NOMO-1 treated with dmso at 0.1 percent for 144 hours (cell line): ENCODE results near the gene CKM.
"Not testable (repeated sequence)": the region's sequence is repeated elsewhere in the genome, so short reads cannot be mapped to it uniquely, and the experiment has no call there.

Experiments used
- DNase-seq: peaks from one replicate; lab custom pipeline; 2025; ENCODE audit not compliant: unreplicated experiment; lab: John Stamatoyannopoulos, UW

CKM gene

DNA sequence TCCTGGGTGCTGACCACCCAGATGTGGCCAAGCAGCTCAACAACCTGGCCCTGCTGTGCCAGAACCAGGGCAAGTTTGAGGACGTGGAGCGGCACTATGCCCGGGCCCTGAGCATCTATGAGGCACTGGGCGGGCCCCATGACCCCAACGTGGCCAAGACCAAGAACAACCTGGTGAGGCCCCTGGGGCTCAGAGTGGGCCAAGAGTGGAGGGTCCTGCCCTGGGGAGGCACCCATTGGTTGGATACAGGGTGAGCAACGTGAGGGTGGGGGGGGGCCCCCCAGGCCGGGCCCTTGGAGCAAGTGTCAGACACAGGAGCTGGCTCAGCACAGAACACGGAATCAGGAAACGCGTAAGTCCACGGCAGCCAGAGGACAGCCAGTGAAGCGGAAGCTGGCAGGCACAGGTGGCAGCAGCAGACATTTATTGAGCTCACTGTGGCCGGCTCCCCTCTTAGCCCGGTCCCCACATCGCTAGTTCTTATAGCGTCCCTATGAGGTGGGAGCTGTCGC is 26.8 kb upstream of the CKM start:
- DNase-seq, result no peak

DNA sequence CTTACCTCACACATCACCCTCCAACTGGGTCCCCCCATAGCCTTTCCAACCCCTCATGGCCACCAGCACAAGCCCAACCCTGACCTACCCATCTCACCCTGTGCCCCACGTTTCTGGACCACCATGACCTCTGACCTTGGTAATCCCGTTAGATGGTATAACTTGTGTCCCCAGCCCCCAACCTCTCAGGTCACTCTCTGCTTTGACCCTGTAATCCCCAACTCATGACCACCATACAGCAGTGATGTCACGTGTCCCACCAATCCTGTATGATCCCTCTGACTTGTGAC is 26.4 kb upstream of the CKM start:
- no peak for DNase-seq

- DNase-seq, result no peak
Measured at GRCh38 chr19:45348367-45349125, 25.9 kb upstream of the CKM start.

DNA sequence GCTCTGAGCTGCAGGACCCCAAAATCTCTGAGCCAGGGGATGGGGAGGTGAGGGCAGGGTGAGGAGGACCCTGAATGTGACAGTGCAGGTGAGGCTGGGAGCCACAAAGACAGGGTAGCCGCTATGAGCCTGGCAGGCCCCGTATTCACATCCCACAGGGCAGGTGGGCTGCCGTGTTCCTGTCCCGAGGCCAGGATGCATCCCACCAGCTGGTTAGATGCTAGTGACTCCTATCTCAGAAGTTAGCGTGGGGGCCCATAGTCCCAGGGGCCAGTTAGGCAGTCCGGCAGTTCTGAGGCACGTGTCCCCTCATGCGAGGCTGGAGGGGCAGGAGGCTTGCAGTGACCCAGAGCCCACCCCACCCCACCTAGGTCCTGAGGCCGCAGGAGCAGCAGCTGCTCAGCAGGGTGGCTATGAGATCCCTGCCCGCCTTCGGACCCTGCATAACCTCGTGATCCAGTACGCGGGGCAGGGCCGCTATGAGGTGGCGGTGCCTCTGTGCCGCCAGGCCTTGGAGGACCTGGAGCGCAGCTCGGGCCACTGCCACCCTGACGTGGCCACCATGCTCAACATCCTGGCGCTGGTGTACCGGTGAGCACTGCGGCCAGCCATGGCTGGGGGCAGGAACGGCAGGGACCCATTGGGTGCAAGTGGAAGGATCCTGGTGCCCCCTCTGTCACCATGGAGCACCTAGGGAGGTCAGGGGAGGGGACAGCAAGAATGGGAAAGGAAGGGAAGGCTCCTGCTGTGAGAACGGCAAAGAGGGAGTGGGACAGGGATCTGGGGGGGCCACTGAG is 25.1 kb upstream of the CKM start:
- no peak for DNase-seq

DNA sequence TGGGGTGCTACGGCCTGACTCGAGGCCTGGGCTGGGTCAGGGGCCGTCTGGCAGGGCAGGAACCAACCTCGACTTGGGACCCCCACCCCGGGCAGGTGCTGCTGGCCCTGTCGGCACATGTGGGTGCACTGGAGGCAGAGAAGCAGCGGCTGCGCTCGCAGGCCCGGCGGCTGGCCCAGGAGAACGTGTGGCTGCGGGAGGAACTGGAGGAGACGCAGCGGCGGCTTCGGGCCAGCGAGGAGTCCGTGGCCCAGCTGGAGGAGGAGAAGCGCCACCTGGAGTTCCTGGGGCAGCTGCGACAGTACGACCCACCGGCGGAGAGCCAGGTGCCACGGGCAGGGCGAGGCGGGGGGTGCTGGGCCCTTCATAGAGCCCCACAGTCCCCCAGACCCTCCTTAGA is 23.8 kb upstream of the CKM start:
- DNase-seq, result no peak

DNA sequence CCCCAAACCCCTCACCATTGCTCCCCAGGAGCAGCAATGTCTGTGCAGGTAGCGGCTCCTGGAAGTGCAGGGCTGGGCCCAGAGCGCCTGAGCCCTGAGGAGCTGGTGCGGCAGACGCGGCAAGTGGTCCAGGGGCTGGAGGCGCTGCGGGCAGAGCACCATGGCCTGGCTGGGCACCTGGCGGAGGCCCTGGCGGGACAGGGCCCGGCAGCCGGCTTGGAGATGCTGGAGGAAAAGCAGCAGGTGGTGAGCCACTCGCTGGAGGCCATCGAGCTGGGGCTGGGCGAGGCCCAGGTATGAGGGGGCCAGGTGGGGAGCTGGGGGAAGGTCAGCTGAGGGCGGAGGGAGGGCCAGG is 22.8 kb upstream of the CKM start:
- DNase-seq, result no peak

- DNase-seq, result no peak
Measured at GRCh38 chr19:45344621-45345505, 22.2 kb upstream of the CKM start.

DNA sequence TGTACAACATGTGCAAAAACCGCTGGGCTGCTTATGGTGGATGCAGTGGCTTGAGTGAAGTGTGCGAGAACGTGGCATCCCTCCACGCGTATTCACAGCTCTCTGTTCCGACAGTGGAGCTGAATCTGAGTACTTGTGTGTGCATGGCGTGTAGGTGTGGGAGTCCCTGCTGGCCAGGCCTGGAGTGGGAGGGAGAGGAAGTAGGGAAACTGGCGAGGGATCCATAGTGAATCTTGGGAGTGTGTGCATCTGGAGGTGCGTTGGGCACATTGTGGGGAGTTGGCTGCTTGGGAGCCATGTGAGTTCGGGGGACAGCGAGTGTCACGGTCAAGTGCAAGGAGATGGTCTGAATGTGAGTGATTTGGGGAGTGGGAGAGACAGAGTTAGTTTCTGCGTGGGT is 20.2 kb upstream of the CKM start:
- no peak for DNase-seq

DNA sequence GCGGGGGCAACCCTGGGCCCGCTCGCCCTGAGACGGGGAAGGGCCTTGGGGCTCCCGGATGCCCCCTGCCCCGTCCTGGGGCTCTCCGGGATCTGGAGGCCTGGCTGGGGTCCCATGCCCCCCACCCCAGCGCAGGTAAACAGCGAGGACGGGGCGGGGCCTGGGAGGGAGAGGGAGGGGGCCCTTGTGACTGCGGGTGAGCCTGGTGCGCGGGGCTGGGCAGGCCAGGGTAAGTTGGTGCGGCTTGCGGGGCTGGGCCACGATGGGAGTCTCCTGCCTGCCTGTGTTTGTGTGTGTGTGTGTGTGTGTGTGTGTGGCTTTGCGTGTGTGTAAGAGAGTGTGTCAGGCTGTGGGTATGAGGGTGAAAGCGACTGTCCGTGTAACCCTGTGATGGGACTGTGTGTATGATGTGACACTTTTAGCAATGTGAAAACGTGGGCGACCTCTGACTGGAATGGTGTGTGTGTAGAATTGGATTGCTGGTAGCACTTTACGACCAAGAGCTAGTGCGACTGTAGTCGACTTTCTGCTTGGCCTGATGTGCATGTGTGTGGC is 18.3 kb upstream of the CKM start:
- DNase-seq, result no peak

DNA sequence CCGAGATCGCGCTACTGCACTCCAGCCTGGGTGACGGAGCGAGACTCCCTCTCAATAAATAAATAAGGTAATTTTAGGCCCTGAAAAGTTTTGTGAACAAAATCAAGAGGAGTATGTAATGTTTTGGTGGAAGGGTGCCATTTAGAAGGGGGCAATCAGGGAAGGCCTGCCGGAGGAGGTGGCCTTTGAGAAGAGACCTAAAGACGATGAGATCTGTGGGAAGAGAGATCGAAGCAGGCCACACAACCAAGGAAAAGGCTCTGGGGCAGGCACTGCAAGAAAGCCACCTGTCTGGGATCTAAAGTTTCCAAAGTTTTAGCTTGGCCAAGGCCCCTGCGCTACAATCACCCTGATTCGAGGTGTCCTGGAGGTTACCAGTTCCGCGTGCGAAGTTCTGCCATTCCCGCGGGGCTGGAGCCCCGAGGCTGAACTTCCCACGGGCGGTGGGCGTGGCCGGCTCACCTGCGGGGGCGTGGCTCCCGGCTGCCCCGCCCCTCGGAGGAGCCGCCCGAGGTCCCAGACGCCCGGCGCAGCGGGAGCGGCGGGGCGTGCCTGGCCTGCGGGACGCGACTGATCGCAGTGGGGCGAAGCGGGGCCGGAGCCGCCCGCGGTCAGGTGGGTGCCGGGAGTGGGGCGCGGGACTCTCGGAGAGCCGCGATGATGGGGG is 17.7 kb upstream of the CKM start, which contains the start of gene KLC3:
TSS of gene KLC3 (plus strand) at position 519 of the 667 bp plus-strand sequence. CDS start 4,792 bp downstream, outside the sequence.
- DNase-seq, result no peak

- DNase-seq, result no peak
Measured at GRCh38 chr19:45339629-45340028, 17.0 kb upstream of the CKM start.

GRCh38 chr19:45336696-45337251 is 14.1 kb upstream of the CKM start:
- DNase-seq, result no peak

- not testable (repeated sequence) for DNase-seq
Measured at GRCh38 chr19:45334881-45335280, 12.2 kb upstream of the CKM start.

- DNase-seq, result no peak
Measured at GRCh38 chr19:45333609-45334303, 11.1 kb upstream of the CKM start.

GRCh38 chr19:45331411-45331810 is 8.7 kb upstream of the CKM start:
- DNase-seq, result no peak

DNA sequence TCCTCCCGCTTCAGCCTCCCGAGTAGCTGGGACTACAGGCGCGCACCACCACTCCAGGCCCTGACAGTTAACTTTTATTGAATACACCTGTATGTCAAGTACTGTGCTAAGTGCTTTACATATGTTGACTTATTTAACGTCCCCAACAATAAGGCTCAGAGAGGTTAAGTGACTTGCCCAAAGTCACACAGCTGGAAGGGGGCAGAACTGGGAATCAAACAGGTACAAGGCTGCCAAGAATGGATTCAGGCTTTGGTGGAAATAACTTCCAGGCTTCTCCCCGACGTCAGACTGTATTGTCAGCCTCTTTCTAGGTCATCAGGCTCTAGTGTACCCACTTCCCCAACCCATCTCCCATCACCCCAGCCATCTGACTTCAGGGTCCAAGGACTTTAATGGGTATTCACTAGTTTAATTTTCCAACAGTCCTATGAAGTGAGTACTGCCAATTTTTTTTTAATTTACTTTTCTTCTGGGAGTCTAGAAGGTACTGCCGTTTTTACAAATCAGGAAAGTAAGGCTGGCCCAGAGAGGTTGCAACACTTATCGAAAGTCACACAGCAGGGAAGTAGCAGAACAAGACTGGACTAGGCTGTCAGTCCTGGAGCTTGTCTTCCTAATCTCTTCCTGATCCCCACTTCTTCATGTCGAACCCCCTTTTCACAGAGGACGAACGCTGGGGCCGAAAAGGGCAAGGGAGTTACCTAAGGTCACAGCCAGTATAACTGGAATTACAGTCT is 4.9 kb upstream of the CKM start:
- DNase-seq, result no peak

GRCh38 chr19:45324349-45324907 is 1.8 kb upstream of the CKM start:
- DNase-seq, result no peak

DNA sequence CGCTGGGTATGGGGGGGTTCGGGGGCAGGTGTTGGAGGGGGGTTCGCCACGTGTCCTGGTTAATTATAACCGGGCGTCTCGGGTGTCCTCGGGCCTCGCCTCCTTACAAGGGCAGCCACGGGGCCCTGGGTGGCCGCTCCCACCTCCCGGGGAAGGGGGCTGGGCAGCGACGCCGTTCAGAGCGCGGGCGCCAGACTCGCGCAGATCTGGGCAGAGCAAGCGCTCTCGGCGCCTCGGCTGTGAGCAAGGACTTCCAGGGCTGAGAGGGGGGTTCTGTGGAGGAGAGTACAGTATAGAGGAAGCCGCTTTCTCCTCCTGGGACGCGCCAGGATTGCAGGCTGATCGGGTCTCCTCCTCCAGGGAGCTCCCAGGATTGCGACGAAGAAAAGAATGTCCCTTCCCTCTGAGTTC is 1.0 kb upstream of the CKM start:
- DNase-seq, result no peak

DNA sequence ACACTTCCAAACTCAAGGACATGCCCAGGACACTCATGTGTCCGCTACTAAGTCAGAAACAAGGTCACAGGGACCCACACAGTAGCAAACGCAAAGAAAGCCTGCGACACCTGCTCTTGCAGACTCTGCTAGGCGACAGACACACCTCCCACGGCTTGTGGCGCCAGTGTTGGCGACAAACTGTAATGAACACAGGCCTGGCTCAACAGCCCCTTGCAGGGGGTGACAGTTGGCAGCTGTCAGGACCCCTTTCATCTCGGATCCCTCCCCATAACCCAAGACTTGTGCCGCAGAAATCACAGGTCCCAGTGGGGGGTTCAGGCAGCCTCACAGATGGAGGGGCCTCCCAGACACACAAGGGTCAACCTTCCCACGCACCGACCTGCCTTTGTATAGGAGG is 364 bp downstream of the CKM start:
- DNase-seq, result no peak
